ENCODE results near the gene COL5A1. TPM values are rescaled to one million over a fixed set of nuclear protein-coding genes. Genes with fewer than 3 reads are reported as not detected.
A peak's percentile ranks its signal among the peaks of the same experiment; 100 is the strongest.
"Not testable (repeated sequence)": the region's sequence is repeated elsewhere in the genome, so short reads cannot be mapped to it uniquely, and the experiment has no call there.

The COL5A1 gene
- total RNA-seq, 1 donor from 2014 or later = not detected

- DNase-seq = no peak
- Mint-ChIP-seq H3K27me3 (no peaks in the 10 kb centered on the region), H3K27ac (no peak overlapping the region), H3K4me3 (no peak overlapping the region), H3K4me1 (peaks cover 6% of the 10 kb centered on the region), H3K9me3 (peaks cover 5% of the 10 kb centered on the region), H3K36me3 (ENCODE audit: low read depth) (no peaks in the 10 kb centered on the region)
- intact Hi-C loops (cut with micrococcal nuclease) = loop anchor here (5.0 kb wide), 1 partner anchor 158 kb away; no protein-coding TSS in a partner anchor
Measured at GRCh38 chr9:134855231-134855899, 213.8 kb downstream of the COL5A1 start.

- intact Hi-C loops (cut with micrococcal nuclease) = loop anchor here (5.0 kb wide), 1 partner anchor 159 kb away; no protein-coding TSS in a partner anchor
- peaks cover 5% of the 10 kb centered on the region for H3K9me3 Mint-ChIP-seq
Measured at GRCh38 chr9:134855900-134856377, 214.3 kb downstream of the COL5A1 start.

GRCh38 chr9:134857451-134857850 is 215.8 kb downstream of the COL5A1 start:
- intact Hi-C loops (cut with micrococcal nuclease) = loop anchor here (5.0 kb wide), 1 partner anchor 160 kb away; no protein-coding TSS in a partner anchor
- DNase-seq; H3K4me3 Mint-ChIP-seq; H3K27me3 Mint-ChIP-seq; H3K36me3 Mint-ChIP-seq (ENCODE audit: low read depth); H3K9me3 Mint-ChIP-seq; H3K4me1 Mint-ChIP-seq: not testable (repeated sequence)
- H3K27ac Mint-ChIP-seq = peak overlapping the region; percentile 42

More at GRCh38 chr9:134855900-134856377, 214.3 kb downstream of the COL5A1 start:
- H3K4me1 Mint-ChIP-seq = peaks cover 6% of the 10 kb centered on the region
- H3K27ac Mint-ChIP-seq = no peak overlapping the region
- no peak for DNase-seq
- H3K4me3 Mint-ChIP-seq = no peak overlapping the region
- H3K27me3 Mint-ChIP-seq = no peaks in the 10 kb centered on the region
- H3K36me3 Mint-ChIP-seq (ENCODE audit: low read depth) = no peaks in the 10 kb centered on the region

- DNase-seq = peak; percentile 59
- no peaks in the 10 kb centered on the region for H3K27me3 Mint-ChIP-seq
- intact Hi-C loops (cut with micrococcal nuclease) = loop anchor here (5.0 kb wide), 1 partner anchor 161 kb away; no protein-coding TSS in a partner anchor
- H3K36me3 Mint-ChIP-seq (ENCODE audit: low read depth) = no peaks in the 10 kb centered on the region
- peak overlapping the region; percentile 64 for H3K4me3 Mint-ChIP-seq
- H3K9me3 Mint-ChIP-seq = peaks cover 5% of the 10 kb centered on the region
- H3K27ac Mint-ChIP-seq = peak overlapping the region; percentile 88
- H3K4me1 Mint-ChIP-seq = peaks cover 6% of the 10 kb centered on the region
Measured at GRCh38 chr9:134858051-134858841, 216.6 kb downstream of the COL5A1 start.

- no peak for DNase-seq
- no peaks in the 10 kb centered on the region for H3K36me3 Mint-ChIP-seq (ENCODE audit: low read depth)
- H3K9me3 Mint-ChIP-seq = peaks cover 5% of the 10 kb centered on the region
- no peaks in the 10 kb centered on the region for H3K27me3 Mint-ChIP-seq
- H3K27ac Mint-ChIP-seq = no peak overlapping the region
- H3K4me1 Mint-ChIP-seq = peaks cover 6% of the 10 kb centered on the region
- intact Hi-C loops (cut with micrococcal nuclease) = no loop called here
- no peak overlapping the region for H3K4me3 Mint-ChIP-seq
Measured at GRCh38 chr9:134860510-134860909, 218.9 kb downstream of the COL5A1 start.

- intact Hi-C loops (cut with micrococcal nuclease) = no loop called here
- Mint-ChIP-seq H3K4me3 (no peak overlapping the region), H3K27ac (no peak overlapping the region), H3K4me1 (peaks cover 6% of the 10 kb centered on the region), H3K36me3 (ENCODE audit: low read depth) (no peaks in the 10 kb centered on the region), H3K9me3 (peaks cover 5% of the 10 kb centered on the region), H3K27me3 (no peaks in the 10 kb centered on the region)
- DNase-seq = no peak
Measured at GRCh38 chr9:134861595-134862334, 220.2 kb downstream of the COL5A1 start.

GRCh38 chr9:134863306-134863902 is 221.8 kb downstream of the COL5A1 start:
- H3K27ac Mint-ChIP-seq = no peak overlapping the region
- H3K4me1 Mint-ChIP-seq = peaks cover 2% of the 10 kb centered on the region
- no peak overlapping the region for H3K4me3 Mint-ChIP-seq
- H3K27me3 Mint-ChIP-seq = no peaks in the 10 kb centered on the region
- H3K9me3 Mint-ChIP-seq = no peaks in the 10 kb centered on the region
- intact Hi-C loops (cut with micrococcal nuclease) = no loop called here
- no peaks in the 10 kb centered on the region for H3K36me3 Mint-ChIP-seq (ENCODE audit: low read depth)
- DNase-seq = no peak

GRCh38 chr9:134863941-134864820 is 222.6 kb downstream of the COL5A1 start:
- intact Hi-C loops (cut with micrococcal nuclease) = no loop called here
- H3K4me1 Mint-ChIP-seq = no peaks in the 10 kb centered on the region
- no peaks in the 10 kb centered on the region for H3K9me3 Mint-ChIP-seq
- no peaks in the 10 kb centered on the region for H3K36me3 Mint-ChIP-seq (ENCODE audit: low read depth)
- no peaks in the 10 kb centered on the region for H3K27me3 Mint-ChIP-seq
- no peak overlapping the region for H3K27ac Mint-ChIP-seq
- H3K4me3 Mint-ChIP-seq = no peak overlapping the region
- DNase-seq = no peak

GRCh38 chr9:134864821-134865190 is 223.2 kb downstream of the COL5A1 start:
- Mint-ChIP-seq H3K27ac (no peak overlapping the region), H3K27me3 (no peaks in the 10 kb centered on the region), H3K4me3 (no peak overlapping the region), H3K4me1 (no peaks in the 10 kb centered on the region), H3K9me3 (no peaks in the 10 kb centered on the region), H3K36me3 (ENCODE audit: low read depth) (no peaks in the 10 kb centered on the region)
- intact Hi-C loops (cut with micrococcal nuclease) = no loop called here
- DNase-seq = no peak

GRCh38 chr9:134867917-134868750 is 226.5 kb downstream of the COL5A1 start:
- Mint-ChIP-seq H3K36me3 (ENCODE audit: low read depth) (no peaks in the 10 kb centered on the region), H3K4me3 (no peak overlapping the region), H3K4me1 (no peaks in the 10 kb centered on the region), H3K27me3 (no peaks in the 10 kb centered on the region), H3K27ac (no peak overlapping the region), H3K9me3 (no peaks in the 10 kb centered on the region)
- intact Hi-C loops (cut with micrococcal nuclease) = no loop called here
- no peak for DNase-seq

GRCh38 chr9:134868751-134869553 is 227.3 kb downstream of the COL5A1 start:
- intact Hi-C loops (cut with micrococcal nuclease) = no loop called here
- Mint-ChIP-seq H3K4me3 (no peak overlapping the region), H3K27me3 (no peaks in the 10 kb centered on the region), H3K4me1 (no peaks in the 10 kb centered on the region), H3K36me3 (ENCODE audit: low read depth) (no peaks in the 10 kb centered on the region), H3K9me3 (no peaks in the 10 kb centered on the region), H3K27ac (no peak overlapping the region)
- DNase-seq = no peak

All from activated CD4-positive, alpha-beta T cell treated with anti-CD3 and anti-CD28 coated beads, Interleukin-2, amount 10 ng/mL, durations not matched to agents 24 days and 14 days (primary cell).